Peyer's patch (tissue), 4 donors: ENCODE results near the gene TBC1D7.

Source experiments
- POLR2A ChIP-seq, 2 donors: fragments of 450-650 bp; IDR thresholded peaks; one replicate each; pipeline ENCODE4 v1.5.1; 2017; ENCODE audit warnings: antibody characterized with exemption in 2 of 2, mild to moderate bottlenecking in 2 of 2, moderate library complexity in 2 of 2
- TF ChIP-seq, protein P1 (sequence below), 6 experiments: fragments of 450-650 bp in 4 of 6; fragments of 200-600 bp in 2 of 6; sonication (generic) in 1 of 6; IDR thresholded peaks; one replicate each; pipeline ENCODE4 v1.5.1; 2017 to 2019; ENCODE audit warnings: antibody characterized with exemption in 6 of 6, mild to moderate bottlenecking in 3 of 6, moderate library complexity in 1 of 6

DNA sequence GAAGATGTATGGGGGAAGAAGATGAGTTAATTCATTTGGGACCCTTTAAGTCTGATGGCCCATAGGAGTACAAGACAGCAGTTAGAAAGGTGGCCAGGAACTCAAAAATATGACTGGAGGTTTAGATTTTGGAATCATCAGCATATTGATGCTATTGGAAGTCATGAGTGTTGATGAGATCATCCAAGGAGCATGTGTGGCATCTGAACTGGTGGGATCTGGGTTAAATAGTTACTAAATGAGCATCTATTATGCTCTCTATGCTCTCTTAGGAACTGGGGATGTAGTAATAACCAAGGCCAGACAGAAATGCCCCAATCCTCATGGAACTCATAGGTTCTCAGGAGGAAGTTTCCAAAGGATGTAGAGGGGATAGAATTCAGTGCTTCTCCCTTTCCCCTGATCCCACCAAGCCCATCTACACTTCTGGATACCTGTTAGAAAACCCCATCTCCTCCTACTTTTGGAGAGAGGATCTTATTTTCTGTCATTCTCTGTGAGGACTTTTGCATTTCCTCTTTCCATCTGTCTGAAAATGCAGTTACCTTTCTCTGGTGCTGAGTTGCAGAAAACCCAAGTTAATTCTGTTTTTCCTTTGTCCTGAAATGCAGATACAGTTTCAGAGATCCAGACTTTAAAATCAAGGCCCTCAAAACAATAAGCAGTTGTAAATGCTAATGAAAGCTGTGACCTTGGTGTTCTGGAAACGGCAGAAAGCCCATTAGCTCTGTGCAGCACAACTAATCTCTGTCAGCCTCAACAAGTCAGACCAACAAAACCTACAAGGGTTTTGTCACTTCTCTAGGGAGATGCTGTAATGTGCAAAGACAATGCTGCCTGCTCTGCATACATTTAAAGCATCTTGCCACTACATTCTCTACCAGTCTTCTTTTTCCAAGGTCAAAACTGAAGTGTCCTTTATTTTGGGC is 65.8 kb downstream of the TBC1D7 start:
- TF ChIP-seq, protein P1, sequence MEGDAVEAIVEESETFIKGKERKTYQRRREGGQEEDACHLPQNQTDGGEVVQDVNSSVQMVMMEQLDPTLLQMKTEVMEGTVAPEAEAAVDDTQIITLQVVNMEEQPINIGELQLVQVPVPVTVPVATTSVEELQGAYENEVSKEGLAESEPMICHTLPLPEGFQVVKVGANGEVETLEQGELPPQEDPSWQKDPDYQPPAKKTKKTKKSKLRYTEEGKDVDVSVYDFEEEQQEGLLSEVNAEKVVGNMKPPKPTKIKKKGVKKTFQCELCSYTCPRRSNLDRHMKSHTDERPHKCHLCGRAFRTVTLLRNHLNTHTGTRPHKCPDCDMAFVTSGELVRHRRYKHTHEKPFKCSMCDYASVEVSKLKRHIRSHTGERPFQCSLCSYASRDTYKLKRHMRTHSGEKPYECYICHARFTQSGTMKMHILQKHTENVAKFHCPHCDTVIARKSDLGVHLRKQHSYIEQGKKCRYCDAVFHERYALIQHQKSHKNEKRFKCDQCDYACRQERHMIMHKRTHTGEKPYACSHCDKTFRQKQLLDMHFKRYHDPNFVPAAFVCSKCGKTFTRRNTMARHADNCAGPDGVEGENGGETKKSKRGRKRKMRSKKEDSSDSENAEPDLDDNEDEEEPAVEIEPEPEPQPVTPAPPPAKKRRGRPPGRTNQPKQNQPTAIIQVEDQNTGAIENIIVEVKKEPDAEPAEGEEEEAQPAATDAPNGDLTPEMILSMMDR (IDR thresholded peaks at IDR 0.05), result no peak
- TF ChIP-seq POLR2A (IDR thresholded peaks at IDR 0.05), result no peak
